ENCODE measurements around the gene SPAG9. TPM values are rescaled to one million over a fixed set of nuclear protein-coding genes. Genes with fewer than 3 reads are reported as not detected.

Gene SPAG9
- total RNA-seq, 4 donors from 2014 or later: 85.2 to 110 (median 94.3) TPM

DNA sequence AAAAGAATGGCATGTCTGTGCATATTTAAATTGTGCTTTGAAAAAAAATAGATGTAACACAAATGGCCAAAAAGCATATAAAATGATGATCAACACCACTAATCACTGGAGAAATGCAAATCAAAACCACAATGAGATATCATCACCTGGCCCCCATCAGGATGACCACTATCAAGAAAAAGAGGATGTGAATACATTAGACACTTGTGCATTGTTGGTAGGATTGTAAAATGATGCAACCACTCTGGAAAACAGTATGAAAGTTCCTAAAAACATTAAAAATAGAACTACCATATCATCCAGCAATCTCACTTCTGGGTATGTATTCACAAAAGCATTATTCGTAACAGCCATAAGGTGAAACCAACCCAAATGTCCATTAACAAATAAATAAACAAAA, 91.5 kb downstream of the SPAG9 start:
- Histone ChIP-seq H3K9me3 (no peaks in the 10 kb centered on the region), H3K4me1 (no peaks in the 10 kb centered on the region), H3K27me3 (no peaks in the 10 kb centered on the region), H3K27ac (peak overlapping the region in 2 of 4 donors; percentile 1 to 11), H3K4me3 (no peak overlapping the region), H3K36me3 (peaks cover 0 to 18% of the 10 kb centered on the region in 2 donors)
- 92 to 100% methylated on average over 1 of the region's 1 CpG for WGBS, 2 donors (ENCODE audit: low coverage in 1 of 2)
- TF ChIP-seq EP300 (IDR thresholded peaks at IDR 0.05) (no peak), POLR2A (IDR thresholded peaks at IDR 0.05) (no peak), POLR2AphosphoS5 (IDR thresholded peaks at IDR 0.05) (no peak)
- TF ChIP-seq, protein P1, sequence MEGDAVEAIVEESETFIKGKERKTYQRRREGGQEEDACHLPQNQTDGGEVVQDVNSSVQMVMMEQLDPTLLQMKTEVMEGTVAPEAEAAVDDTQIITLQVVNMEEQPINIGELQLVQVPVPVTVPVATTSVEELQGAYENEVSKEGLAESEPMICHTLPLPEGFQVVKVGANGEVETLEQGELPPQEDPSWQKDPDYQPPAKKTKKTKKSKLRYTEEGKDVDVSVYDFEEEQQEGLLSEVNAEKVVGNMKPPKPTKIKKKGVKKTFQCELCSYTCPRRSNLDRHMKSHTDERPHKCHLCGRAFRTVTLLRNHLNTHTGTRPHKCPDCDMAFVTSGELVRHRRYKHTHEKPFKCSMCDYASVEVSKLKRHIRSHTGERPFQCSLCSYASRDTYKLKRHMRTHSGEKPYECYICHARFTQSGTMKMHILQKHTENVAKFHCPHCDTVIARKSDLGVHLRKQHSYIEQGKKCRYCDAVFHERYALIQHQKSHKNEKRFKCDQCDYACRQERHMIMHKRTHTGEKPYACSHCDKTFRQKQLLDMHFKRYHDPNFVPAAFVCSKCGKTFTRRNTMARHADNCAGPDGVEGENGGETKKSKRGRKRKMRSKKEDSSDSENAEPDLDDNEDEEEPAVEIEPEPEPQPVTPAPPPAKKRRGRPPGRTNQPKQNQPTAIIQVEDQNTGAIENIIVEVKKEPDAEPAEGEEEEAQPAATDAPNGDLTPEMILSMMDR (IDR thresholded peaks at IDR 0.05): no peak
- ATAC-seq: no peak

DNA sequence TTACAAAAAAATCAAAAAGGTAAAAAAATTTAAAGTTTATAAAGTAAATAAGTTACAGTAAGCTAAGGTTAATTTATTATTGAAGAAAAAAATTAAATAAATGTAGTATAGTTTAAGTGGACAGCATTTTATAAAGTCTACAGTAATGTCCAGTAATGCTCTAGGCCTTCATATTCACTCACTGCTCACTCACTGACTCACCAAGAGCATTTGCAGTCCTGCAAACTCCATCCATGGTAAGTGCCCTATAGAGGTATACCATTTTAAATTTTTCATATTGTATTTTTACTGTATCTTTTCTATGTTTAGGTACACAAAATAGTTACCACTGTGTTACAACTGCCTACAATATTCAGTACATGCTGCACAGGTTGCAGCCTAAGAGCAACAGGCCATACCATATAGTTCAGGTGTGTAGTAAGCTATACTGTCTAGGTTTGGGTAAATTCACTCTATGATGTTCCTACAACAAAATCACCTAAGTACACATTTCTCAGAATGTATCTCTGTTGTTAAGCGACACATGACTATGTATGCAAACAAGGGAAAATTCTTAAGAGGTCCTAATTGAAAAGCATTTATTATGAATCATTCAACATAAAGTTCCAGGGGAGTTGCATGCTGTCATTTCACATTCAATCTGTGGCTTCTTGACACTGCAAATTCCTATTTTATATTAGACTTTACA, 92.3 kb downstream of the SPAG9 start:
- Histone ChIP-seq H3K27me3 (no peaks in the 10 kb centered on the region), H3K4me1 (no peaks in the 10 kb centered on the region), H3K27ac (no peak overlapping the region), H3K4me3 (no peak overlapping the region), H3K36me3 (peaks cover 0 to 18% of the 10 kb centered on the region in 2 donors), H3K9me3 (no peaks in the 10 kb centered on the region)
- no peak for TF ChIP-seq EP300 (IDR thresholded peaks at IDR 0.05)
- TF ChIP-seq, protein P1 (IDR thresholded peaks at IDR 0.05): no peak
- no peak for TF ChIP-seq POLR2A (IDR thresholded peaks at IDR 0.05)
- TF ChIP-seq POLR2AphosphoS5 (IDR thresholded peaks at IDR 0.05): no peak
- ATAC-seq: no peak
- 80 to 100% methylated on average over 1 of the region's 1 CpG for WGBS, 2 donors (ENCODE audit: low coverage in 1 of 2)

DNA sequence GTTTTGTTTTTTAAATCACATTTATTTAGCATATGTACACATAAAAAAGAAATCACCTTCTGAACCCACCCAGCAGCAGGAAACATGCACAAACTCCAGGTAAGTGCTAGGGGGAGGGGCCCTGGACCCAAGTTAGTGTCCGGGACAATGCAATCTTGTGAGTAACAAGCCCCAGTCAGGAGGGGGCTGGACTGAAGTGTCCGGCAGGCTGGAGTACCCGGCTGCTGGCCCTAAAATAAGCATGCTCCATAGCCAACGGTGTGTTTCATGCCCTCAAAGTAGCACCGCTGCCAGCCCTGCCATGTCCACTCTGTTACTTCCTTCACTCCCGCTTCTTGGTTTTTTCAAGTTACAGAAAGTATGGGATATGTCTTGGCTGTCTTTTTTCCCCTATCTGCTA, 102.1 kb downstream of the SPAG9 start:
- TF ChIP-seq EP300 (IDR thresholded peaks at IDR 0.05) (no peak), POLR2A (IDR thresholded peaks at IDR 0.05) (no peak)
- no peaks in the 10 kb centered on the region for H3K9me3 ChIP-seq
- H3K4me3 ChIP-seq: no peak overlapping the region
- no peaks in the 10 kb centered on the region for H3K27me3 ChIP-seq
- no peak for ATAC-seq
- 88% methylated on average over 6 of the region's 6 CpGs; no CpG with 5 or more reads in 1 of the 2 donors for WGBS, 2 donors (ENCODE audit: low coverage in 1 of 2)
- H3K36me3 ChIP-seq: peaks cover 0 to 64% of the 10 kb centered on the region in 2 donors
- peaks cover 0 to 10% (median 0%) of the 10 kb centered on the region in 3 donors for H3K4me1 ChIP-seq
- H3K27ac ChIP-seq: no peak overlapping the region

DNA sequence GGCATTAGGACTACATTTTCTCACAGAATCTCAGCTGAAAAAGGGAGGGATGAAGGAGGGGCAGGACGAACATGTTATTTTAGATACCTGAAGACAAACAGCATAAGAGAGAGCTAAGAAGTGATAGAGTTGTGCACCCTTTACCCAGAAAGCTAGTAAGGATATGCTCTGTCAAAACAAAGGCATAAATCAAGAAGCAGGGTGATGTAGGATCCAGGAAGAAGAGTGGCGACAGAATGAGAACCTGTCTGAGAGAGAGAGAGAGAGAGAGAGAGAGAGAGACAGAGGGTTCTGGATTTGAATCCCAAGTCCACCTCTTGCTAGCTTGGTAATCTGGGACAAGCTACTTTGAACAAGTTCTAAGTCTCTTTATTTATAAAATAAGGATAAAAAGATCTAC, 103.4 kb downstream of the SPAG9 start:
- no peaks in the 10 kb centered on the region for H3K27me3 ChIP-seq
- no peak overlapping the region for H3K27ac ChIP-seq
- peaks cover 0 to 77% of the 10 kb centered on the region in 2 donors for H3K36me3 ChIP-seq
- peaks cover 0 to 10% (median 0%) of the 10 kb centered on the region in 3 donors for H3K4me1 ChIP-seq
- no peak for TF ChIP-seq EP300 (IDR thresholded peaks at IDR 0.05)
- TF ChIP-seq POLR2AphosphoS5 (IDR thresholded peaks at IDR 0.05): no peak
- TF ChIP-seq, protein P1 (IDR thresholded peaks at IDR 0.05): no peak
- no peak for ATAC-seq
- 86 to 88% methylated on average over 1 to 2 of the region's 2 CpGs for WGBS, 2 donors (ENCODE audit: low coverage in 1 of 2)
- no peaks in the 10 kb centered on the region for H3K9me3 ChIP-seq
- no peak overlapping the region for H3K4me3 ChIP-seq

DNA sequence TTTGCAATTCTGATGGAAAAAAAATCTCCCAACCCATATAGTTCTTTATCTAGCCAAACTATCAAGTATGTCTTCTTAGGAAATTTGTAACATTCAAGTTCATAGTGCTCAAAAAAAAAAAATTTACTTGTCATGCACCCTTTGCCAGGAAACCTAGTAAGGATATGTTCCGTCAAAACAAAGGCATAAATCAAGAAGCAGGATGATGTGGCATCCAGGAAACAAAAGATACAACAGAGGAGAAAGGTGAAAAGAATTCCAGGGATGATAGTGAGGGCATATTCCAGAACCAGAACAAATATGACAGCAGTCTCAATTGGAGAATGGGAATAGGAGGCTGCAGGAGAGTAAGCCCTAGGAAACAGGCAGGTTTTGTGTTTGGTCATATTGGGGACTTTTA, 104.6 kb downstream of the SPAG9 start:
- Histone ChIP-seq H3K27me3 (no peaks in the 10 kb centered on the region), H3K9me3 (no peaks in the 10 kb centered on the region), H3K4me1 (peaks cover 0 to 10% (median 0%) of the 10 kb centered on the region in 3 donors), H3K27ac (no peak overlapping the region), H3K4me3 (no peak overlapping the region), H3K36me3 (peaks cover 0 to 80% of the 10 kb centered on the region in 2 donors)
- TF ChIP-seq, protein P1 (IDR thresholded peaks at IDR 0.05): no peak
- TF ChIP-seq EP300 (IDR thresholded peaks at IDR 0.05) (no peak), POLR2AphosphoS5 (IDR thresholded peaks at IDR 0.05) (no peak), POLR2A (IDR thresholded peaks at IDR 0.05) (no peak)
- no peak for ATAC-seq
- WGBS, 2 donors (ENCODE audit: low coverage in 1 of 2): 44 to 77% methylated on average over 1 of the region's 1 CpG
